Measurements from ENCODE around the gene CCT5. TPM values are rescaled to one million over a fixed set of nuclear protein-coding genes. Genes with fewer than 3 reads are reported as not detected.
"Not testable (repeated sequence)": the region's sequence is repeated elsewhere in the genome, so short reads cannot be mapped to it uniquely, and the experiment has no call there.

Gene CCT5
- total RNA-seq, 1 donor: 359 TPM

DNA sequence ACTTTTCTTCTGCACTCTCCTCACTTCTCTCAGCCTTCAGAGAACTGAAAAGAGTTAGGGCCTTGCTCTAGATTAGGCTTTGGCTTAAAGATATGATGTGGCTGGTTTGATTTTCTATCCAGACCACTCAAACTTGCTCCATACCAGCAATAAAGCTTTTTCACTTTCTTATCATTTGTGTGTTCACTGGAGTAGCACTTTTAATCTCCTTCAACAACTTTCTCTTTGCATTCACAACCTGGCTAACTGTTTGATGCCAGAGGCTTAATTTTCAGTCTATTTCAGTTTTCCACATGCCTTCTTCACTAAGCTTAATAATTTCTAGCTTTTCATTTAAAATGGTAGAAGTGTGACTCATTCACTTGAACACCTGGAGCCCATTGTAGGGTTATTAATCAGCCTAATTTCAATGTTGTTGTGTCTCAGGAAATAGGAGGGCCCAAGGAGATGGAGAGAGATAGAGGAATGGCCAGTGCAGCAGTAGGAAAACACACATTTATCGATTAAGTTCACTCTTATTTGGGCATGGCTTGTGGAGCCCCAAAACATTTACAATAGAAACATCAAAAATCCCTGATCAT is 6.3 kb upstream of the CCT5 start:
- DNase-seq (ENCODE audit: low read depth): no peak

GRCh38 chr5:10244342-10244944 is 5.6 kb upstream of the CCT5 start:
- DNase-seq (ENCODE audit: low read depth): no peak
- H3K4me3 ChIP-seq (ENCODE audit: low read depth, low read length): no peak overlapping the region
- TF ChIP-seq CTCF (IDR thresholded peaks at IDR 0.05; ENCODE audit: insufficient read depth, low read length): no peak

More for the DNA sequence above, 6.3 kb upstream of the CCT5 start:
- no peak overlapping the region for H3K4me3 ChIP-seq (ENCODE audit: low read depth, low read length)
- no peak for TF ChIP-seq CTCF (IDR thresholded peaks at IDR 0.05; ENCODE audit: insufficient read depth, low read length)

DNA sequence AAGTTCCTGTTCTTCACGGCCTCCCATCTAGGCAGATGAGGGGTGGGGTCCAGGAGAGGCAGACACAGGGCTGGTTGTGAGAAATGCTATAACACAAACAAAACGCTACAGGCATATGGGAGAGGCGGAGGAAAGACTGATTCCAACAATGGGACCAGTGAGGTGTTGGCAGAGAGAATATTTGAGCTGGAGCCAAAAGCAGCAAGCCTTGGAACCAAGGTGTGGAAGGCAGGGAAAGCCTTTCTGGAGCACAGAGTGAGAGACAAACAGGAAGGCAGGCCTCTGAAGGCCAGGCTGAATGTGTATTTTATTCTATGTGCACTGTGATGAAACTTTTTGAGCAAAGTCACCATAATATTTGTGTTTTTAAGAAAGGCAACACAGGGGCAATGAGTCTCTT is 3.3 kb upstream of the CCT5 start:
- H3K4me3 ChIP-seq (ENCODE audit: low read depth, low read length): no peak overlapping the region
- no peak for DNase-seq (ENCODE audit: low read depth)
- no peak for TF ChIP-seq CTCF (IDR thresholded peaks at IDR 0.05; ENCODE audit: insufficient read depth, low read length)

- H3K4me3 ChIP-seq (ENCODE audit: low read depth, low read length); DNase-seq (ENCODE audit: low read depth): not testable (repeated sequence)
These were observed 2.9 kb upstream of the CCT5 start for GRCh38 chr5:10247217-10247616.

GRCh38 chr5:10248378-10249260 is 1.5 kb upstream of the CCT5 start:
- DNase-seq (ENCODE audit: low read depth): no peak
- H3K4me3 ChIP-seq (ENCODE audit: low read depth, low read length): peak overlapping the region; percentile 79
- TF ChIP-seq CTCF (IDR thresholded peaks at IDR 0.05; ENCODE audit: insufficient read depth, low read length): no peak

DNA sequence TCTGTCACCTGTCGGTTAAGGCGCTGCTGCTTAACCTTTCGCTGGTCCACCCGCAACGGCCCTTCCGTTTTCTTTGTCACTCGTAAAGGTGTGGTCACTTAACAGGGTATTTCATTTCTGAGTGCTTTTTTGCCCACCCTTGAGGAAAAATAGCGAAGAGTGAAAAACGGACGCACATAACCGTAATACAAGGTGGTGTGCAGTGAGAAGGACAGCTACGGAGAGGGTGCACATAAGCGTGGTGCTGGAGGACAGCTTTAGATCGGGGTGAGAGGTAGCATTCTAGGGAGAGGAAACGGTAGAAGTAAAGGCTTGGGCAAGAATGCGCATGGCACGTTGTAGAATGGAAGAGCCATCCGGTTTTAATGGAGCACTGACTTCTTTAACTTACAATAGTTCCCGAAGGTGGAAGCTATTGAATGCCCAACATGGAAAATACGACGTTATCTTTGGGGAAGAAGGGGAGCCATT is 761 bp downstream of the CCT5 start:
- peak; percentile 24 for DNase-seq (ENCODE audit: low read depth)
- peak overlapping the region; percentile 79 for H3K4me3 ChIP-seq (ENCODE audit: low read depth, low read length)
- no peak for TF ChIP-seq CTCF (IDR thresholded peaks at IDR 0.05; ENCODE audit: insufficient read depth, low read length)

- DNase-seq (ENCODE audit: low read depth): no peak
- peak overlapping the region; percentile 79 for H3K4me3 ChIP-seq (ENCODE audit: low read depth, low read length)
- TF ChIP-seq CTCF (IDR thresholded peaks at IDR 0.05; ENCODE audit: insufficient read depth, low read length): no peak
These were observed 1.3 kb downstream of the CCT5 start for GRCh38 chr5:10251405-10251804.
